ENCODE measurements around the gene EBLN1. TPM values are rescaled to one million over a fixed set of nuclear protein-coding genes. Genes with fewer than 3 reads are reported as not detected.

EBLN1 gene
- total and polyA plus RNA-seq, 9 of the 15 experiments (the other 6 are each of a cell fraction or from before 2014, with no cell fraction given), result 0.06 to 3.1 (median 0.80) TPM

DNA sequence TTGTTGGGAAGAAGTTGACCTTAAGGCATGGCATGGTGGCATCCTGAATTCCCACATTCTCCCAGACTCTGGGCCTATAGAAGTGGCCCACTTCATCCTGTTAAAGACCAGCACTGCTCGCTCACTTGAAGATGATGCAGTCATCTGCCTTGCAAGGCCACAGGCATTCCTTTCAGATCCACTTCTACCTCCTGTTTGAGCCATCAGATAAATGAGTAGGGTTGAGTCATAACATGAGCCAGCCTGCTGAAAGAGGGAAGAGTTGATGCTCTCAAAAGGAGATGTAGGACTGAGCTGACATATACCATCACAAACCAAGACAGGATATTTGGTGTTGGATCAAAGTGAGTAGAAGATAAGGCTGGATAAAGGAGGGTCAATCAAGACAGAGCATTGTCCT lies 1.5 kb upstream of the EBLN1 start (continued):
- TF ChIP-seq, protein P1, sequence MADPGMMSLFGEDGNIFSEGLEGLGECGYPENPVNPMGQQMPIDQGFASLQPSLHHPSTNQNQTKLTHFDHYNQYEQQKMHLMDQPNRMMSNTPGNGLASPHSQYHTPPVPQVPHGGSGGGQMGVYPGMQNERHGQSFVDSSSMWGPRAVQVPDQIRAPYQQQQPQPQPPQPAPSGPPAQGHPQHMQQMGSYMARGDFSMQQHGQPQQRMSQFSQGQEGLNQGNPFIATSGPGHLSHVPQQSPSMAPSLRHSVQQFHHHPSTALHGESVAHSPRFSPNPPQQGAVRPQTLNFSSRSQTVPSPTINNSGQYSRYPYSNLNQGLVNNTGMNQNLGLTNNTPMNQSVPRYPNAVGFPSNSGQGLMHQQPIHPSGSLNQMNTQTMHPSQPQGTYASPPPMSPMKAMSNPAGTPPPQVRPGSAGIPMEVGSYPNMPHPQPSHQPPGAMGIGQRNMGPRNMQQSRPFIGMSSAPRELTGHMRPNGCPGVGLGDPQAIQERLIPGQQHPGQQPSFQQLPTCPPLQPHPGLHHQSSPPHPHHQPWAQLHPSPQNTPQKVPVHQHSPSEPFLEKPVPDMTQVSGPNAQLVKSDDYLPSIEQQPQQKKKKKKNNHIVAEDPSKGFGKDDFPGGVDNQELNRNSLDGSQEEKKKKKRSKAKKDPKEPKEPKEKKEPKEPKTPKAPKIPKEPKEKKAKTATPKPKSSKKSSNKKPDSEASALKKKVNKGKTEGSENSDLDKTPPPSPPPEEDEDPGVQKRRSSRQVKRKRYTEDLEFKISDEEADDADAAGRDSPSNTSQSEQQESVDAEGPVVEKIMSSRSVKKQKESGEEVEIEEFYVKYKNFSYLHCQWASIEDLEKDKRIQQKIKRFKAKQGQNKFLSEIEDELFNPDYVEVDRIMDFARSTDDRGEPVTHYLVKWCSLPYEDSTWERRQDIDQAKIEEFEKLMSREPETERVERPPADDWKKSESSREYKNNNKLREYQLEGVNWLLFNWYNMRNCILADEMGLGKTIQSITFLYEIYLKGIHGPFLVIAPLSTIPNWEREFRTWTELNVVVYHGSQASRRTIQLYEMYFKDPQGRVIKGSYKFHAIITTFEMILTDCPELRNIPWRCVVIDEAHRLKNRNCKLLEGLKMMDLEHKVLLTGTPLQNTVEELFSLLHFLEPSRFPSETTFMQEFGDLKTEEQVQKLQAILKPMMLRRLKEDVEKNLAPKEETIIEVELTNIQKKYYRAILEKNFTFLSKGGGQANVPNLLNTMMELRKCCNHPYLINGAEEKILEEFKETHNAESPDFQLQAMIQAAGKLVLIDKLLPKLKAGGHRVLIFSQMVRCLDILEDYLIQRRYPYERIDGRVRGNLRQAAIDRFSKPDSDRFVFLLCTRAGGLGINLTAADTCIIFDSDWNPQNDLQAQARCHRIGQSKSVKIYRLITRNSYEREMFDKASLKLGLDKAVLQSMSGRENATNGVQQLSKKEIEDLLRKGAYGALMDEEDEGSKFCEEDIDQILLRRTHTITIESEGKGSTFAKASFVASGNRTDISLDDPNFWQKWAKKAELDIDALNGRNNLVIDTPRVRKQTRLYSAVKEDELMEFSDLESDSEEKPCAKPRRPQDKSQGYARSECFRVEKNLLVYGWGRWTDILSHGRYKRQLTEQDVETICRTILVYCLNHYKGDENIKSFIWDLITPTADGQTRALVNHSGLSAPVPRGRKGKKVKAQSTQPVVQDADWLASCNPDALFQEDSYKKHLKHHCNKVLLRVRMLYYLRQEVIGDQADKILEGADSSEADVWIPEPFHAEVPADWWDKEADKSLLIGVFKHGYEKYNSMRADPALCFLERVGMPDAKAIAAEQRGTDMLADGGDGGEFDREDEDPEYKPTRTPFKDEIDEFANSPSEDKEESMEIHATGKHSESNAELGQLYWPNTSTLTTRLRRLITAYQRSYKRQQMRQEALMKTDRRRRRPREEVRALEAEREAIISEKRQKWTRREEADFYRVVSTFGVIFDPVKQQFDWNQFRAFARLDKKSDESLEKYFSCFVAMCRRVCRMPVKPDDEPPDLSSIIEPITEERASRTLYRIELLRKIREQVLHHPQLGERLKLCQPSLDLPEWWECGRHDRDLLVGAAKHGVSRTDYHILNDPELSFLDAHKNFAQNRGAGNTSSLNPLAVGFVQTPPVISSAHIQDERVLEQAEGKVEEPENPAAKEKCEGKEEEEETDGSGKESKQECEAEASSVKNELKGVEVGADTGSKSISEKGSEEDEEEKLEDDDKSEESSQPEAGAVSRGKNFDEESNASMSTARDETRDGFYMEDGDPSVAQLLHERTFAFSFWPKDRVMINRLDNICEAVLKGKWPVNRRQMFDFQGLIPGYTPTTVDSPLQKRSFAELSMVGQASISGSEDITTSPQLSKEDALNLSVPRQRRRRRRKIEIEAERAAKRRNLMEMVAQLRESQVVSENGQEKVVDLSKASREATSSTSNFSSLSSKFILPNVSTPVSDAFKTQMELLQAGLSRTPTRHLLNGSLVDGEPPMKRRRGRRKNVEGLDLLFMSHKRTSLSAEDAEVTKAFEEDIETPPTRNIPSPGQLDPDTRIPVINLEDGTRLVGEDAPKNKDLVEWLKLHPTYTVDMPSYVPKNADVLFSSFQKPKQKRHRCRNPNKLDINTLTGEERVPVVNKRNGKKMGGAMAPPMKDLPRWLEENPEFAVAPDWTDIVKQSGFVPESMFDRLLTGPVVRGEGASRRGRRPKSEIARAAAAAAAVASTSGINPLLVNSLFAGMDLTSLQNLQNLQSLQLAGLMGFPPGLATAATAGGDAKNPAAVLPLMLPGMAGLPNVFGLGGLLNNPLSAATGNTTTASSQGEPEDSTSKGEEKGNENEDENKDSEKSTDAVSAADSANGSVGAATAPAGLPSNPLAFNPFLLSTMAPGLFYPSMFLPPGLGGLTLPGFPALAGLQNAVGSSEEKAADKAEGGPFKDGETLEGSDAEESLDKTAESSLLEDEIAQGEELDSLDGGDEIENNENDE (IDR thresholded peaks at IDR 0.05; ENCODE audit: low read depth, low read length), result no peak
- TF ChIP-seq, protein P2, sequence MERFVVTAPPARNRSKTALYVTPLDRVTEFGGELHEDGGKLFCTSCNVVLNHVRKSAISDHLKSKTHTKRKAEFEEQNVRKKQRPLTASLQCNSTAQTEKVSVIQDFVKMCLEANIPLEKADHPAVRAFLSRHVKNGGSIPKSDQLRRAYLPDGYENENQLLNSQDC (CRISPR knock-in tag; IDR thresholded peaks at IDR 0.05), result no peak
- TF ChIP-seq HDAC2 (IDR thresholded peaks at IDR 0.05) (peak; percentile 60; the same call in 1 of the 2 replicates), MCM7 (IDR thresholded peaks at IDR 0.05) (no peak), RBFOX2 (IDR thresholded peaks at IDR 0.05; ENCODE audit: low read depth, low read length) (no peak), NR4A1 (CRISPR knock-in tag; IDR thresholded peaks at IDR 0.05) (no peak), NR4A1 (tag; IDR thresholded peaks at IDR 0.05) (no peak), ZNF395 (CRISPR knock-in tag; IDR thresholded peaks at IDR 0.05) (no peak), CXXC5 (CRISPR knock-in tag; IDR thresholded peaks at IDR 0.05) (no peak), ZNF217 (CRISPR knock-in tag; IDR thresholded peaks at IDR 0.05) (no peak), ATF1 (CRISPR knock-in tag; IDR thresholded peaks at IDR 0.05) (no peak), ATF1 (tag; IDR thresholded peaks at IDR 0.05) (no peak), PURB (CRISPR knock-in tag; IDR thresholded peaks at IDR 0.05; ENCODE audit: low read depth) (no peak), TCFL5 (CRISPR knock-in tag; conservative IDR thresholded peaks at IDR 0.05) (no peak)
- TF ChIP-seq, protein P3, sequence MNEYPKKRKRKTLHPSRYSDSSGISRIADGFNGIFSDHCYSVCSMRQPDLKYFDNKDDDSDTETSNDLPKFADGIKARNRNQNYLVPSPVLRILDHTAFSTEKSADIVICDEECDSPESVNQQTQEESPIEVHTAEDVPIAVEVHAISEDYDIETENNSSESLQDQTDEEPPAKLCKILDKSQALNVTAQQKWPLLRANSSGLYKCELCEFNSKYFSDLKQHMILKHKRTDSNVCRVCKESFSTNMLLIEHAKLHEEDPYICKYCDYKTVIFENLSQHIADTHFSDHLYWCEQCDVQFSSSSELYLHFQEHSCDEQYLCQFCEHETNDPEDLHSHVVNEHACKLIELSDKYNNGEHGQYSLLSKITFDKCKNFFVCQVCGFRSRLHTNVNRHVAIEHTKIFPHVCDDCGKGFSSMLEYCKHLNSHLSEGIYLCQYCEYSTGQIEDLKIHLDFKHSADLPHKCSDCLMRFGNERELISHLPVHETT (CRISPR knock-in tag; conservative IDR thresholded peaks at IDR 0.05 in 1 of 2, IDR thresholded peaks at IDR 0.05 in 1 of 2), result no peak

Data from K562 (cell line).